ENCODE results near the gene ADIPOR2. TPM values are rescaled to one million over a fixed set of nuclear protein-coding genes. Genes with fewer than 3 reads are reported as not detected.

The ADIPOR2 gene
- polyA plus RNA-seq, 3 donors, result 3.9 to 14.6 (median 6.2) TPM

- Histone ChIP-seq H4K20me1 (ENCODE audit: insufficient read depth, low read length) (no peaks in the 10 kb centered on the region), H3K27me3 (ENCODE audit: control insufficient read depth in 2 of 2, insufficient read depth in 2 of 2, low read length in 2 of 2) (peaks cover 0 to 8% of the 10 kb centered on the region in 2 donors), H2AFZ (ENCODE audit: insufficient read depth, low read depth, low read length, poor library complexity, severe bottlenecking) (no peak overlapping the region), H3K27ac (ENCODE audit: low read depth in 1 of 2, low read length in 2 of 2) (no peak overlapping the region), H3K9ac (ENCODE audit: insufficient read depth, low read length, poor library complexity, severe bottlenecking) (no peak overlapping the region), H3K36me3 (replicated peaks in 1 of 2; ENCODE audit: control insufficient read depth in 1 of 2, insufficient read depth in 2 of 2, low read length in 2 of 2) (no peaks in the 10 kb centered on the region), H3K9me3 (replicated peaks in 1 of 2; ENCODE audit: control insufficient read depth in 1 of 2, insufficient read depth in 1 of 2, low read length in 2 of 2) (no peaks in the 10 kb centered on the region), H3K4me2 (replicated peaks; ENCODE audit: extremely low read depth, low read length, poor library complexity, severe bottlenecking) (no peak overlapping the region), H3K4me3 (replicated peaks in 1 of 3; ENCODE audit: low read depth in 2 of 3, low read length in 3 of 3) (no peak overlapping the region), H3K79me2 (ENCODE audit: insufficient read depth, low read length) (no peaks in the 10 kb centered on the region), H3K4me1 (ENCODE audit: control insufficient read depth in 1 of 2, insufficient read depth in 2 of 2, low read length in 2 of 2) (peaks cover 4 to 12% of the 10 kb centered on the region in 2 donors)
- Mint-ChIP-seq H3K27me3 (ENCODE audit: low read depth in 3 of 3) (peaks cover 6 to 15% (median 14%) of the 10 kb centered on the region in 3 donors), H3K27ac (no peak overlapping the region), H3K4me3 (no peak overlapping the region), H3K9me3 (peaks cover 0 to 2% (median 0%) of the 10 kb centered on the region in 7 donors), H3K4me1 (peaks cover 18% of the 10 kb centered on the region), H3K36me3 (no peaks in the 10 kb centered on the region)
- intact Hi-C loops (cut with micrococcal nuclease), result no loop called here
- 92% methylated on average over 15 of the region's 22 CpGs for WGBS (ENCODE audit: insufficient coverage)
- TF ChIP-seq CTCF (IDR thresholded peaks at IDR 0.05), result no peak
- no peak for DNase-seq
Measured at GRCh38 chr12:1836854-1837421, 146.1 kb downstream of the ADIPOR2 start.

GRCh38 chr12:1837541-1838204 lies 146.8 kb downstream of the ADIPOR2 start:
- no peak overlapping the region for H3K9ac ChIP-seq (ENCODE audit: insufficient read depth, low read length, poor library complexity, severe bottlenecking)
- no peak overlapping the region for H3K4me3 ChIP-seq (replicated peaks in 1 of 3; ENCODE audit: low read depth in 2 of 3, low read length in 3 of 3)
- Mint-ChIP-seq H3K27ac (no peak overlapping the region), H3K4me3 (no peak overlapping the region), H3K9me3 (peaks cover 0 to 2% (median 0%) of the 10 kb centered on the region in 7 donors), H3K36me3 (no peaks in the 10 kb centered on the region), H3K4me1 (peaks cover 25% of the 10 kb centered on the region), H3K27me3 (ENCODE audit: low read depth in 3 of 3) (peaks cover 4 to 14% (median 11%) of the 10 kb centered on the region in 3 donors)
- 98% methylated on average over 5 of the region's 12 CpGs for WGBS (ENCODE audit: insufficient coverage)
- H2AFZ ChIP-seq (ENCODE audit: insufficient read depth, low read depth, low read length, poor library complexity, severe bottlenecking), result no peak overlapping the region
- H3K27me3 ChIP-seq (ENCODE audit: control insufficient read depth in 2 of 2, insufficient read depth in 2 of 2, low read length in 2 of 2), result peaks cover 0 to 8% of the 10 kb centered on the region in 2 donors
- no peaks in the 10 kb centered on the region for H3K79me2 ChIP-seq (ENCODE audit: insufficient read depth, low read length)
- H3K36me3 ChIP-seq (replicated peaks in 1 of 2; ENCODE audit: control insufficient read depth in 1 of 2, insufficient read depth in 2 of 2, low read length in 2 of 2), result no peaks in the 10 kb centered on the region
- no peak for TF ChIP-seq CTCF (IDR thresholded peaks at IDR 0.05)
- H3K4me2 ChIP-seq (replicated peaks; ENCODE audit: extremely low read depth, low read length, poor library complexity, severe bottlenecking), result no peak overlapping the region
- H3K27ac ChIP-seq (ENCODE audit: low read depth in 1 of 2, low read length in 2 of 2), result no peak overlapping the region
- intact Hi-C loops (cut with micrococcal nuclease), result no loop called here
- H4K20me1 ChIP-seq (ENCODE audit: insufficient read depth, low read length), result no peaks in the 10 kb centered on the region
- DNase-seq, result no peak
- H3K4me1 ChIP-seq (ENCODE audit: control insufficient read depth in 1 of 2, insufficient read depth in 2 of 2, low read length in 2 of 2), result peaks cover 11 to 19% of the 10 kb centered on the region in 2 donors
- H3K9me3 ChIP-seq (replicated peaks in 1 of 2; ENCODE audit: control insufficient read depth in 1 of 2, insufficient read depth in 1 of 2, low read length in 2 of 2), result no peaks in the 10 kb centered on the region

Small RNAs within 50 kb of the gene (small RNA-seq; reads per million reads assigned to genes)
- gene MIR3649 (ENCODE audit: insufficient read length, low read depth), result not detected

Other genes starting within 250 kb of the ADIPOR2 start
- 1 to 10 TPM; 6.2 to 9.8 (median 7.2) TPM for gene FBXL14, start 96.5 kb upstream of the ADIPOR2 start, polyA plus RNA-seq
- gene WNT5B, start 61.8 kb upstream of the ADIPOR2 start, polyA plus RNA-seq, result 1 to 10 TPM; 2.7 to 4.1 (median 3.1) TPM
- not detected for gene LRTM2, start 129.5 kb downstream of the ADIPOR2 start, polyA plus RNA-seq
- gene CACNA2D4, start 227.6 kb downstream of the ADIPOR2 start, polyA plus RNA-seq, result 10 to 100 TPM; 17.8 to 87.7 (median 22.1) TPM